Karpas-422 (cell line): ENCODE data around the gene TAB3. TPM values are rescaled to one million over a fixed set of nuclear protein-coding genes. Genes with fewer than 3 reads are reported as not detected.
"Not testable (repeated sequence)": the region's sequence is repeated elsewhere in the genome, so short reads cannot be mapped to it uniquely, and the experiment has no call there.

ENCODE experiments used
- DNase-seq: peaks from one replicate; pipeline ENCODE4 v3.0.0-alpha.2; 2015
- H2AFZ ChIP-seq: fragments of 200-600 bp; sonication (generic); 2 replicates; pipeline ENCODE4 v1.6.1; 2014; ENCODE audit warnings: antibody characterized with exemption, low read length, mixed read lengths
- H3K27ac ChIP-seq: fragments of 200-600 bp; sonication (generic); 2 replicates; pipeline ENCODE4 v1.5.1; 2014; ENCODE audit warnings: mild to moderate bottlenecking, low read length, moderate library complexity
- H3K27me3 ChIP-seq: fragments of 200-600 bp; sonication (generic); 2 replicates; pipeline ENCODE4 v1.6.1; 2014; ENCODE audit warnings: low read length, mixed read lengths
- H3K36me3 ChIP-seq: fragments of 200-600 bp; sonication (generic); 2 replicates; pipeline ENCODE4 v1.6.1; 2014; ENCODE audit warnings: low read length, mixed read lengths; ENCODE audit not compliant: insufficient read depth
- H3K4me1 ChIP-seq: fragments of 200-600 bp; sonication (generic); 2 replicates; pipeline ENCODE4 v1.6.1; 2014; ENCODE audit warnings: mild to moderate bottlenecking, low read length, mixed read lengths
- H3K4me2 ChIP-seq: fragments of 200-600 bp; sonication (generic); 2 replicates; pipeline ENCODE4 v1.6.1; 2014; ENCODE audit warnings: low read length, low read depth, mild to moderate bottlenecking; ENCODE audit not compliant: poor library complexity, severe bottlenecking
- H3K4me3 ChIP-seq: fragments of 200-600 bp; sonication (generic); 2 replicates; pipeline ENCODE4 v1.5.1; 2014; ENCODE audit warnings: mild to moderate bottlenecking, antibody characterized with exemption, low read length, mixed read lengths
- H3K79me2 ChIP-seq: fragments of 200-600 bp; sonication (generic); 2 replicates; pipeline ENCODE4 v1.6.1; 2014; ENCODE audit warnings: mild to moderate bottlenecking, low read length, mixed read lengths
- H3K9ac ChIP-seq: fragments of 200-600 bp; sonication (generic); 2 replicates; pipeline ENCODE4 v1.6.0; 2014; ENCODE audit warnings: low read length
- H3K9me2 ChIP-seq: fragments of 200-600 bp; sonication (generic), shearing (Covaris generic); replicated peaks from 2 replicates; pipeline ENCODE4 v1.6.0; 2014; ENCODE audit warnings: mild to moderate bottlenecking, low read length, moderate library complexity; ENCODE audit not compliant: insufficient read depth
- H3K9me3 ChIP-seq: fragments of 300-700, 200-600 bp; sonication (generic); 2 replicates; pipeline ENCODE4 v1.6.1; 2014; ENCODE audit warnings: low read length, mixed read lengths
- H4K20me1 ChIP-seq: fragments of 200-600 bp; sonication (generic); 2 replicates; pipeline ENCODE4 v1.6.1; 2014; ENCODE audit warnings: mild to moderate bottlenecking, antibody characterized with exemption, low read length, low read depth; ENCODE audit not compliant: insufficient read depth
- total RNA-seq: library from RNA; depleted of rRNA; stranded (reverse); fragments of >200 nt; shearing (Covaris generic); gene quantifications from 2 replicates; pipeline ENCODE4 v1.2.3, GENCODE V29; 2014; ENCODE audit warnings: low replicate concordance

Gene TAB3
- total RNA-seq, 1 experiment from 2014 or later: 25.7 TPM

DNA sequence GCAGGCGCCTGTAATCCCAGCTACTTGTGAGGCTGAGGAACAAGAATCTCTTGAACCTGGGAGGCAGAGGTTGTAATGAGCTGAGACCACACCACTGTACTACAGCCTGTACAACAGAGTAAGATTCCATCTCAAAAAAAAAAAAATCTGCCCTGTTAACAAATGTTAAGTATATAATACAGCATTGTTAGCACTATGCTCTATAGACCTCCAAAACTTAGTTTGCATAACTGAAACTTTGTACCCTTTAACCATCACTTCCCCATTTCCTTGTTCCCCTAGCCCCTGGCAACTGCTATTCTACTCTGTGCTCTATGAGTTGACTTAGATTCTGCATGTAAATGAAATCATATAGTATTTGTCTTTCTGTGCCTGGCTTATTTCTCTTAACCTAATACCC lies 76.7 kb downstream of the TAB3 start:
- H3K9me2 ChIP-seq: no peaks in the 10 kb centered on the region

DNA sequence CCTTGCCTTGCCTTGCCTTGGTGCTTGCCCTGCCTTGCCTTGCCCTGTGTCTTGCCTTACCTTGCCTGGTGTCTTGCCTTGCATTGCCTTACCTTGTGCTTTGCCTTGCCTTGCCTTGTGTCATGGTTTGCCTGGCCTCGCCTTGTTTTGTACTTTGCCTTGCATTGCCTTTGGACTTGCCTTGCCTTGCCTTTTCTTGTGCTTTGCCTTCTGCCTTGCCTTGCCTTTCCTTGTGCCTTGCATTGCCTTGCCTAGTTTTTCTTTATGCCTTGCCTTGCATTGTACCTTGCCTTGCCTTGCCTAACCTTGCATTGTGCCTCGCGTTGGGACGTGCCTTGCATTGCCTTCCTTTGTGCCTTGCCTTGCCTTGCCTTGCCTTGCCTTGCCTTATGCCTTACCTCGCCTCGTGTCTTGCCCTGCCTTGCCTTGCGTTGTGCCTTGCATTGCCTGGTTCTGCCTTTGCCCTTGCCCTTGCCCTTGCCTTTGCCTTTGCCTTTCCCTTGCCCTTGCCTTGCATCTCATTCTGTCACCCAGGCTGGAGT lies 82.8 kb downstream of the TAB3 start:
- no peak for DNase-seq
- H3K9ac ChIP-seq: no peak overlapping the region
- no peaks in the 10 kb centered on the region; the same call in 1 of the 2 replicates for H3K9me3 ChIP-seq
- no peaks in the 10 kb centered on the region for H4K20me1 ChIP-seq
- no peaks in the 10 kb centered on the region for H3K36me3 ChIP-seq
- no peaks in the 10 kb centered on the region for H3K9me2 ChIP-seq
- no peaks in the 10 kb centered on the region for H3K79me2 ChIP-seq
- H3K4me2 ChIP-seq: no peak overlapping the region
- no peak overlapping the region for H2AFZ ChIP-seq
- H3K4me3 ChIP-seq: no peak overlapping the region
- no peaks in the 10 kb centered on the region for H3K4me1 ChIP-seq
- H3K27me3 ChIP-seq: no peaks in the 10 kb centered on the region
- H3K27ac ChIP-seq: no peak overlapping the region

More for the DNA sequence above, 76.7 kb downstream of the TAB3 start:
- H3K4me3 ChIP-seq: 0 out of 2 replicates have a peak overlapping the region, but pooled peaks have one; percentile 26
- H3K27ac ChIP-seq: peak overlapping the region; percentile 39
- H3K36me3 ChIP-seq: no peaks in the 10 kb centered on the region
- no peak overlapping the region for H3K9ac ChIP-seq
- H3K4me1 ChIP-seq: peaks cover 19% of the 10 kb centered on the region
- no peaks in the 10 kb centered on the region for H4K20me1 ChIP-seq
- peak; percentile 73 for DNase-seq
- peak overlapping the region; percentile 39 for H3K4me2 ChIP-seq
- H3K9me3 ChIP-seq: no peaks in the 10 kb centered on the region; the same call in 1 of the 2 replicates
- H2AFZ ChIP-seq: peak overlapping the region; percentile 70; the same call in 1 of the 2 replicates
- no peaks in the 10 kb centered on the region for H3K79me2 ChIP-seq
- H3K27me3 ChIP-seq: no peaks in the 10 kb centered on the region

DNA sequence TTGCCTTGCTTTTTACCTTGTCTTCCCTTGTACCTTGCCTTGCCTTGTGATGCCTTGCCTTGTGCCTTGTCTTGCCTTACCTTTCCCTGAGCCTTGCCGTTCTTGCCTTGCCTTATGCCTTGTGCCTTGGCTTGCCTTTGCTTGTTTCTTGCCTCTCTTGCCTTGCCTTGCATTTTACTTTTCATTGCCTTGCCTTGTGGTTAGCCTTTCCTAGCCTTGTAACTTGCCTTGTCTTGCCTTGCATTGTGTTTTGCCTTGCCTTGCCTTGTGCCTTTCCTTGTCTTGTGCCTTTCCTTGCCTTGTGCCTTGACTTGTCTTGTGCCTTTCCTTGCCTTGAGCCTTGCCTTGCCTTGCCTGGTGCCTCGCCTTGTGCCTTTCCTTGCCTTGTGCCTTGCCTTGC lies 84.6 kb downstream of the TAB3 start:
- no peaks in the 10 kb centered on the region for H3K79me2 ChIP-seq
- H3K4me2 ChIP-seq: no peak overlapping the region
- no peak overlapping the region for H3K4me3 ChIP-seq
- no peaks in the 10 kb centered on the region; the same call in 1 of the 2 replicates for H3K9me3 ChIP-seq
- H3K9me2 ChIP-seq: no peaks in the 10 kb centered on the region
- H3K9ac ChIP-seq: no peak overlapping the region
- H3K27ac ChIP-seq: no peak overlapping the region
- H2AFZ ChIP-seq: no peak overlapping the region
- no peaks in the 10 kb centered on the region for H3K36me3 ChIP-seq
- no peaks in the 10 kb centered on the region for H4K20me1 ChIP-seq
- H3K4me1 ChIP-seq: no peaks in the 10 kb centered on the region
- no peaks in the 10 kb centered on the region for H3K27me3 ChIP-seq
- DNase-seq: no peak

DNA sequence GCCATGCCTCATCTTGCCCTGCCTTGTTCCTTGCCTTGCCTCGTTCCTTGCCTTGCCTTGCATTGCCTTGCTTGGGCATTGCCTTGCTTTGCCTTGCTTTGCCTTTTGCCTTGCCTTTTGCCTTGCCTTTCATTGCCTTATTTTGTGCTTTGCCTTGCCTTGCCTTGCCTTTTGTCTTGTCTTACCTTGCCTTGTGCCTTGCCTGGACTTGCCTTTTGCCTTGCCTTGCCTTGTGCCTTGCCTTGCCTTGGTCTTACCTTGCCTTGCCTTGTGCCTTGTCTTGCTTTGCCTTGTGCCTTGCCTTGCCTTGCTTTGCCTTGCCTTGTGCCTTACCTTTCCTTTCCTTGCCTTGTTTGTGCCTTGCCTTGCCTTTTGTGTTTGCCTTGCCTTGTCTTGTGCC lies 88.2 kb downstream of the TAB3 start:
- H3K9me3 ChIP-seq: no peaks in the 10 kb centered on the region; the same call in 1 of the 2 replicates
- no peaks in the 10 kb centered on the region for H3K36me3 ChIP-seq
- DNase-seq: no peak
- H3K9me2 ChIP-seq: no peaks in the 10 kb centered on the region
- H3K4me3 ChIP-seq: no peak overlapping the region
- no peaks in the 10 kb centered on the region for H3K79me2 ChIP-seq
- H2AFZ ChIP-seq: no peak overlapping the region
- no peaks in the 10 kb centered on the region for H3K4me1 ChIP-seq
- no peak overlapping the region for H3K27ac ChIP-seq
- no peaks in the 10 kb centered on the region for H3K27me3 ChIP-seq
- H3K4me2 ChIP-seq: no peak overlapping the region
- H3K9ac ChIP-seq: no peak overlapping the region
- H4K20me1 ChIP-seq: no peaks in the 10 kb centered on the region

DNA sequence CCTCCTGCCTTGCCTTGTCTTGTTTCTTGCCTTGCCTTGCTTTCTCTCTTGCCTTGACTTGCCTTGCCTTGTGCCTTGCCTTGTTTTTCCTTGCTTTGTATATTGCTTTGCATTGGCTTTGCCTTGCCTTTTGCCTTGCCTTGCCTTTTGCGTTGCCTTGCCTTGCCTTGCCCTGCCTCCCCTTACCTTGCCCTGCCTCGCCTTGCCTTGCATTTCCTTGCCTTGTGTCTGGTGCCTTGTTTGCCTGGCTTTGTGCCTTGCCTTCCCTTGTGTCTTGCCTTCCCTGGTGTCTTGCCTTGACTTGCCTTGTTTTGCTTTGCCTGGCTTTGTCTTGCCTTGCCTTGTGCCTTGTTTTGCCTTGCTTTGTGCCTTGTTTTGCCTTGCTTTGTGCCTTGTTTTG lies 89.7 kb downstream of the TAB3 start:
- Histone ChIP-seq H3K27me3 (no peaks in the 10 kb centered on the region), H3K79me2 (no peaks in the 10 kb centered on the region), H3K9me3 (peaks cover 4% of the 10 kb centered on the region; the same call in 1 of the 2 replicates), H3K4me1 (no peaks in the 10 kb centered on the region), H3K27ac (no peak overlapping the region), H3K9me2 (no peaks in the 10 kb centered on the region), H3K36me3 (no peaks in the 10 kb centered on the region), H3K4me3 (no peak overlapping the region), H2AFZ (no peak overlapping the region), H3K9ac (no peak overlapping the region), H4K20me1 (no peaks in the 10 kb centered on the region), H3K4me2 (no peak overlapping the region)
- DNase-seq: no peak

DNA sequence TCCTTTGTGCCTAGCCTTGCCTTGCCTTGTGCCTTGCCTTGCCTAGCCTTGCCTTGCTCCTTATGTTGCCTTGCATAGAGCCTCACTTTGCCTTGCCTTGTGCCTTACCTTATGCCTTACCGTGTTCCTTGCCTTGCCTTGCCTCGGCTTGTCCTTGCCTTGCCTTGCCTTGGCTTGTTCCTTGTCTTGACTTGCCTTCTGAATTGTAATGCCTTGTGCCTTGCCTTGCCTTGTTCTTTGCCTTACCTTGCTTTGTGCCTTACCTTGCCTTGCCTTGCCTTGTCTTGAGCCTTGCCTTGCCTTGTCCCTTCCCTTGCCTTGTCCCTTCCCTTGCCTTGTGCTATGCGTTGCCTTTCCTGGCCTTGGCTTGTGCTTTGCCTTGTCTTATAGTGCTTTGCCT lies 90.2 kb downstream of the TAB3 start:
- no peak overlapping the region for H2AFZ ChIP-seq
- no peak overlapping the region for H3K4me3 ChIP-seq
- H3K79me2 ChIP-seq: no peaks in the 10 kb centered on the region
- DNase-seq: no peak
- no peaks in the 10 kb centered on the region for H3K9me2 ChIP-seq
- no peak overlapping the region for H3K4me2 ChIP-seq
- H4K20me1 ChIP-seq: no peaks in the 10 kb centered on the region
- H3K4me1 ChIP-seq: no peaks in the 10 kb centered on the region
- no peak overlapping the region for H3K9ac ChIP-seq
- no peak overlapping the region for H3K27ac ChIP-seq
- H3K9me3 ChIP-seq: peaks cover 4% of the 10 kb centered on the region; the same call in 1 of the 2 replicates
- no peaks in the 10 kb centered on the region for H3K27me3 ChIP-seq
- H3K36me3 ChIP-seq: no peaks in the 10 kb centered on the region

DNA sequence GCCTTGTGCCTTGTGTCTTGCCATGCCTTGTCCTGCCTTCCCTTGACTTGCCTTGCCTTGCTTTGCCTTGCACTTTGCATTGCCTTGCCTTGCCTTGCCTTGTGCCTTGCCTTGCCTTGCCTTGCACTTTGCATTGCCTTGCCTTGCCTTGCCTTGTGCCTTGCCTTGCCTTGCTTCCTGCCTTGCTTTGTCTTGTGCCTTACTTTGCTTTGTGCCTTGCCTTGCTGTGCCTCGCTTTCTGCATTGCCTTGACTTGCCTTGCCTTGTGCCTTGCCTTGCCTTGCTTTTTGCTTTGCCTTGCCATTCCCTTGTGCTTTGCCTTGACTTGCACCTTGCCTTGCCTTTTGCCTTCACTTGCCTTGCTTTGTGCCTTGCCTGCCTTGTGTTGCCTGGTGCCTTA lies 91.8 kb downstream of the TAB3 start:
- not testable (repeated sequence) for H3K27ac ChIP-seq, H3K9me2 ChIP-seq, H3K79me2 ChIP-seq, H2AFZ ChIP-seq, H3K4me3 ChIP-seq, H3K9me3 ChIP-seq, DNase-seq, H3K27me3 ChIP-seq, H3K9ac ChIP-seq, H3K36me3 ChIP-seq, H3K4me1 ChIP-seq, H3K4me2 ChIP-seq, H4K20me1 ChIP-seq

DNA sequence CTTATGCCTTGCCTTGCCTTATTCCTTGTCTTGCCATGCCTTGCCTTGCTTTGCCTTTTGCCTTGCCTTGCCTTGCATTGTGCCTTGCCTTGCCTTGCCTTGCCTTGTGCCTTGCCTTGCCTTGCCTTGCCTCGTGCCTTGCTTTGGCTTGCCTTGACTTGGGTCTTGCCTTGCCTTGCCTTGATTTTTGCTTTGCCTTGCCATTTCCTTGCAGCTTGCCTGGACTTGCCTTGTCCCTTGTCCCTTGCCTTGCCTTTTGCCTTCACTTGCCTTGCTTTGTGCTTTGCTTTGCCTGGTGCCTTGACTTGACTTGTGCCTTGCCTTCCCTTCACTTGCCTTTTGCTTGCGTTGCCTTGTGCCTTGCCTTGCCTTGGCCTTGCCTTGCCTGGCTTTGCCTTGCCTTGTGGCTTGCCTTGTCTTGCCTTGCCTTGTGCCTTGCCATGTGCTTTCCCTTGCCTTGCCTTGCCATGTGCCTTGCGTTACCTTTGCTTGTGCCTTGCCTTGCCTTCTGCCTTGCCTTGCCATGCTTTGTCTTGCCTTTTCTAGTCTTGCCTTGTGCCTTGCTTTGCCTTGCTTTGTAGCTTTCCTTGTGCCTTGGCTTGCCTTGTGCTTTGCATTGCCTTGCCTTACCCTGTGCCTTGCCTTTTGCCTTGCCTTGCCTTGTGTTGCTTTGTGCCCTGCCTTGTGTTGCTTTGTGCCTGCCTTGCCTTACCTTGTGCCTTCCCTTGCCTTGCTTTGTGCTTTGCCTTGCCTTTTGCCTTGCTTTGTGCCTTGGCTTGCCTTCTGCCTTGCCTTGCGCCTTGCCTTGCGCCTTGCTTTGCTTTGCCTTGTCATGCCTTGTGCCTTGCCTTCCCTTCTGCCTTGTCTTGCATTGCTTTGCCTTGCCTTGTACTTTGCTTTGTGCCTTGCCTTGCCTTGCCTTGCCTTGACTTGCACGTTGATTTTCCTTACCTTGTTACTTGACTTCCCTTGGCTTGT lies 92.8 kb downstream of the TAB3 start:
- no peak overlapping the region for H2AFZ ChIP-seq
- H3K4me1 ChIP-seq: no peaks in the 10 kb centered on the region
- H3K9ac ChIP-seq: no peak overlapping the region
- no peaks in the 10 kb centered on the region for H3K79me2 ChIP-seq
- H3K36me3 ChIP-seq: no peaks in the 10 kb centered on the region
- no peak for DNase-seq
- no peaks in the 10 kb centered on the region for H3K9me2 ChIP-seq
- H3K27me3 ChIP-seq: no peaks in the 10 kb centered on the region
- H3K4me2 ChIP-seq: no peak overlapping the region
- H4K20me1 ChIP-seq: no peaks in the 10 kb centered on the region
- H3K27ac ChIP-seq: no peak overlapping the region
- H3K4me3 ChIP-seq: no peak overlapping the region
- H3K9me3 ChIP-seq: peaks cover 4% of the 10 kb centered on the region; the same call in 1 of the 2 replicates
